Natural killer cell (primary cell): ENCODE measurements around the gene ATG101. TPM values are rescaled to one million over a fixed set of nuclear protein-coding genes. Genes with fewer than 3 reads are reported as not detected.

Source experiments
- ATAC-seq, 3 donors: fragments of 150-1000 bp in 2 of 3; fragments of 200-7000 bp in 1 of 3; cut with Tn5 transposase; 1 replicate in 1 of 3; 2 replicates in 2 of 3; pipeline ENCODE4 v1.10.0; 2021; ENCODE audit warnings: mild to moderate bottlenecking in 2 of 3, moderate library complexity in 2 of 3
- DNase-seq, 2 donors: peaks; one replicate each; pipeline versions ENCODE4 v3.0.0 to v3.0.0-alpha.2; 2013 to 2021; ENCODE audit warnings: mixed read lengths in 1 of 2
- H3K27ac ChIP-seq: one replicate; pipeline ENCODE4 v1.5.1; 2013; ENCODE audit warnings: mild to moderate bottlenecking, low read length
- H3K27me3 ChIP-seq: one replicate; pipeline ENCODE4 v1.6.1; 2013; ENCODE audit warnings: low read length; ENCODE audit not compliant: control insufficient read depth, insufficient read depth
- H3K36me3 ChIP-seq: one replicate; pipeline ENCODE4 v1.6.1; 2013; ENCODE audit warnings: low read length; ENCODE audit not compliant: control insufficient read depth, insufficient read depth
- H3K4me1 ChIP-seq: one replicate; pipeline ENCODE4 v1.6.1; 2013; ENCODE audit warnings: low read length; ENCODE audit not compliant: control insufficient read depth, insufficient read depth
- H3K4me3 ChIP-seq: one replicate; pipeline ENCODE4 v1.5.1; 2013; ENCODE audit warnings: low read length
- H3K9me3 ChIP-seq: one replicate; pipeline ENCODE4 v1.6.1; 2013; ENCODE audit warnings: low read length; ENCODE audit not compliant: control insufficient read depth, insufficient read depth
- H3K27ac Mint-ChIP-seq, 2 donors: one replicate each; pipeline ENCODE4 v1.8.0; 2022; ENCODE audit warnings: mild to moderate bottlenecking in 2 of 2, mixed read lengths in 2 of 2, moderate library complexity in 1 of 2
- H3K27me3 Mint-ChIP-seq, 2 donors: one replicate each; pipeline ENCODE4 v1.8.0; 2022; ENCODE audit warnings: low read depth in 2 of 2, mixed read lengths in 2 of 2
- H3K36me3 Mint-ChIP-seq: one replicate; pipeline ENCODE4 v1.8.0; 2022; ENCODE audit warnings: mixed read lengths
- H3K4me1 Mint-ChIP-seq, 2 donors: one replicate each; pipeline ENCODE4 v1.8.0; 2022; ENCODE audit warnings: mixed read lengths in 2 of 2
- H3K4me3 Mint-ChIP-seq: one replicate; pipeline ENCODE4 v1.8.0; 2022; ENCODE audit warnings: mild to moderate bottlenecking, moderate library complexity, mixed read lengths
- H3K9me3 Mint-ChIP-seq, 2 donors: one replicate each; pipeline ENCODE4 v1.8.0; 2022; ENCODE audit warnings: mixed read lengths in 2 of 2
- CTCF ChIP-seq: fragments of 200-600 bp; IDR thresholded peaks from one replicate; pipeline ENCODE4 v1.8.0; 2022; ENCODE audit warnings: antibody characterized with exemption
- WGBS: methylation state at CpG from one replicate; pipeline ENCODE4 v1.1.7; 2013; ENCODE audit warnings: missing lambda C conversion rate; ENCODE audit not compliant: insufficient coverage; 5-methylcytosine and 5-hydroxymethylcytosine counted together
- intact Hi-C: fragments of 100-400 bp; cut with micrococcal nuclease; formaldehyde crosslinking; loops from one replicate; pipeline ENCODE4 v1.14.2; 2022
- total RNA-seq, 4 donors: library from RNA; stranded (reverse); fragments of 120-200 nt in 1 of 4; gene quantifications; one replicate each; pipeline versions ENCODE4 v1.2.3 to v1.2.4, GENCODE V29; 2013 to 2022

Gene ATG101
- total RNA-seq, 3 donors from 2014 or later (not counting 1 experiment from before 2014, with no cell fraction given) = 18.6 to 32.8 (median 23.3) TPM

DNA sequence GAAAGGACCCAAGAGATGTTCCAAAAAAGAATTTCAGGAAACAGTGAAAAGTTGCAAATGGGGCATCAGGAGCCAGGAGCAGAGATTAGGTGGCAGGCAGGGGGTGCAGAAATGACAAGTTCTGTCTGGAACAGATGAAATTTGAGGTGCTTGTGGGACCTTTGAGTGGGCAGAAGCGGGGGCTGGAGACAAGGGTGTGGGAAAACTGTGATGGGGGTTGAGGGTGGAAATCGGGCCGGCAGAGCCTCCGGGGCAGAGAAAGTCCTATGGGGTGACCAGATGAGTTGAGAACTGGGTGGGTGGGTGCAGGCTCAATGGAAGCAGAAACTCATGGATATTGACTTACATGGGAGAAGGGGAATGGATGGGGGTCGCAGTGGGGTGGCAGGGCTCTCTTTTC lies 20.1 kb upstream of the ATG101 start:
- Histone ChIP-seq H3K4me1 (peaks cover 43% of the 10 kb centered on the region), H3K27ac (no peak overlapping the region), H3K9me3 (no peaks in the 10 kb centered on the region), H3K4me3 (no peak overlapping the region), H3K27me3 (no peaks in the 10 kb centered on the region), H3K36me3 (no peaks in the 10 kb centered on the region)
- Mint-ChIP-seq H3K9me3 (no peaks in the 10 kb centered on the region), H3K4me3 (peak overlapping the region; percentile 96), H3K36me3 (no peaks in the 10 kb centered on the region), H3K27me3 (peaks cover 0 to 7% of the 10 kb centered on the region in 2 donors), H3K4me1 (peaks cover 31 to 40% of the 10 kb centered on the region in 2 donors), H3K27ac (peak overlapping the region; percentile 95 to 97)
- intact Hi-C loops = loop anchor here (1.0 kb wide), 3 partner anchors 7 to 43 kb away; partner anchors contain the start of gene TAMALIN
- TF ChIP-seq CTCF = no peak
- DNase-seq = no peak
- no peak for ATAC-seq
- 85% methylated on average over 5 of the region's 5 CpGs for WGBS

DNA sequence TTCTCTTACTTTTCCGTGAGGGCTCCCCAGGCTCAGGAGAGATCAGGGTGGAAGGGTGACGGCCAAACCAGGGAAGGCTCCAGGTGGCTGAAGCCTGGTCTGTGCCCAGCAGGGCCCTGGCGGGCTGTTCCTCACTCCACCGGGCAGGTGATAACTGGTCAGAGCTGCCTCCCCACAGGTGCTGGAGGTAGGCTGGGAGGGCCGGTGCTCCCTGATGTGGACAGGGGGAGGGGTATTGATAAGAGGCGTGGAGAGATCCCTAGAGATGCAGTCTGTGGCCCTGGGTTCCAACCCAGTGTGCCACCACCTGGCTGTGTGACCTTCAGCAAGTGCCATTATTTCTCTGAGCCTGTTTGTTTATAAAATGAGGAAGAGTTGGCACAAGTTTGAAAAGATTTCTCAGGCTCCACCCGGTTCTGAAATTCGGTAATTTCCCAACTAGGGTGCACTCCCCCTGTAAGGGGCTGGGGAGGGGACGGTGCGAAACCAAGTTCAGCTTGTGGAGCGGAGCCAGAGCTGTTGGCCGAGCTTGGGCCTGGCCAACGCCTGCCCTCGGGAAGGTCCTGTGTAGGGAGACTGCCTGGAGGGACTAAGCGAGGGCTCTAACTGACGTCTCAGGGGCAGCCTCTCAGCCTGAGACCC lies 19.5 kb upstream of the ATG101 start:
- Mint-ChIP-seq H3K36me3 (no peaks in the 10 kb centered on the region), H3K9me3 (no peaks in the 10 kb centered on the region), H3K4me1 (peaks cover 31 to 40% of the 10 kb centered on the region in 2 donors), H3K27me3 (peaks cover 0 to 7% of the 10 kb centered on the region in 2 donors), H3K4me3 (peak overlapping the region; percentile 96), H3K27ac (peak overlapping the region; percentile 95 to 97)
- DNase-seq (peak in 1 of 2 donors; percentile 68), ATAC-seq (peak; percentile 11 to 22 (median 14))
- 28% methylated on average over 16 of the region's 16 CpGs for WGBS
- no peak for TF ChIP-seq CTCF
- peak overlapping the region; percentile 91 for H3K27ac ChIP-seq
- peak overlapping the region; percentile 63 for H3K4me3 ChIP-seq
- H3K27me3 ChIP-seq = no peaks in the 10 kb centered on the region
- H3K4me1 ChIP-seq = peaks cover 41% of the 10 kb centered on the region
- intact Hi-C loops = loop anchor here (1.0 kb wide), 3 partner anchors 8 to 44 kb away; partner anchors contain the start of gene TAMALIN
- no peaks in the 10 kb centered on the region for H3K36me3 ChIP-seq
- no peaks in the 10 kb centered on the region for H3K9me3 ChIP-seq

- Histone ChIP-seq H3K4me3 (peak within 1 kb of the TSS; percentile 64), H3K36me3 (no peaks in the 10 kb centered on the region), H3K27me3 (no peaks in the 10 kb centered on the region), H3K27ac (peak within 1 kb of the TSS; percentile 91), H3K4me1 (peaks cover 34% of the 10 kb centered on the region), H3K9me3 (no peaks in the 10 kb centered on the region)
- peak; percentile 83 to 96 (median 88) for ATAC-seq
- H3K4me1 Mint-ChIP-seq = peaks cover 31 to 36% of the 10 kb centered on the region in 2 donors
- peak; percentile 99 to 100 for DNase-seq
- peak within 1 kb of the TSS; percentile 95 to 97 for H3K27ac Mint-ChIP-seq
- no peak for TF ChIP-seq CTCF
- no peaks in the 10 kb centered on the region for H3K36me3 Mint-ChIP-seq
- H3K9me3 Mint-ChIP-seq = no peaks in the 10 kb centered on the region
- H3K27me3 Mint-ChIP-seq = peaks cover 0 to 7% of the 10 kb centered on the region in 2 donors
- H3K4me3 Mint-ChIP-seq = peak within 1 kb of the TSS; percentile 96
- intact Hi-C loops = loop anchor here (1.0 kb wide), 4 partner anchors 9 to 45 kb away; partner anchors contain the start of genes ATG101 and TAMALIN
- under 1% methylated on average over 77 of the region's 77 CpGs for WGBS
Observed at GRCh38 chr12:52050758-52051541, 18.8 kb upstream of the ATG101 start, which contains the start of gene NR4A1. TSS of gene NR4A1 (plus strand) at chr12:52051442. CDS start at chr12:52054329, 2,887 bp downstream.
